Stimulated activated CD8-positive, alpha-beta memory T cell treated with anti-CD3 and anti-CD28 coated beads, Interleukin-4, amount 100 ng/mL, for 24 hours (primary cell): Measurements from ENCODE around the gene SCNM1.

Experiments
- DNase-seq: peaks from one replicate; pipeline ENCODE4 v3.0.0-alpha.2; 2020; ENCODE audit warnings: low read depth

SCNM1 gene

GRCh38 chr1:151165738-151166504, at the start of gene SCNM1, which contains the start of gene LYSMD1:
TSS of gene SCNM1 (plus strand) at chr1:151166144. CDS start at chr1:151166153, 9 bp downstream.
TSS of gene LYSMD1 (minus strand) at chr1:151165902. CDS start at chr1:151165258, 644 bp downstream.
- DNase-seq: peak; percentile 88

GRCh38 chr1:151124763-151125403, 41.1 kb upstream of the SCNM1 start:
- DNase-seq: no peak

- no peak for DNase-seq
These were observed 37.1 kb upstream of the SCNM1 start for GRCh38 chr1:151128800-151129199.

- peak; percentile 78 for DNase-seq
These were observed 34.9 kb upstream of the SCNM1 start for GRCh38 chr1:151130987-151131586.

GRCh38 chr1:151131701-151132334, 34.1 kb upstream of the SCNM1 start:
- DNase-seq: no peak

GRCh38 chr1:151132335-151133017, 33.5 kb upstream of the SCNM1 start:
- DNase-seq: no peak

- DNase-seq: no peak
These were observed 32.7 kb upstream of the SCNM1 start for GRCh38 chr1:151133018-151133806.

GRCh38 chr1:151134396-151134795, 31.5 kb upstream of the SCNM1 start:
- no peak for DNase-seq

- DNase-seq: no peak
These were observed 31.0 kb upstream of the SCNM1 start for GRCh38 chr1:151134991-151135390.

- DNase-seq: no peak
These were observed 30.2 kb upstream of the SCNM1 start for GRCh38 chr1:151135433-151136385.

- DNase-seq: no peak
These were observed 28.2 kb upstream of the SCNM1 start for GRCh38 chr1:151137789-151138188.

GRCh38 chr1:151142411-151143056, 23.4 kb upstream of the SCNM1 start:
- no peak for DNase-seq

- no peak for DNase-seq
These were observed 22.9 kb upstream of the SCNM1 start for GRCh38 chr1:151143057-151143435.

GRCh38 chr1:151143986-151144385, 22.0 kb upstream of the SCNM1 start:
- DNase-seq: no peak

GRCh38 chr1:151144474-151145303, 21.3 kb upstream of the SCNM1 start:
- no peak for DNase-seq

- no peak for DNase-seq
These were observed 20.5 kb upstream of the SCNM1 start for GRCh38 chr1:151145304-151146071.

- no peak for DNase-seq
These were observed 19.9 kb upstream of the SCNM1 start for GRCh38 chr1:151146072-151146411.
